GM18858 (cell line): ENCODE measurements around the gene NRXN3.

Experiments used
- ATAC-seq: cut with Tn5 transposase; IDR thresholded peaks from one replicate; pipeline ENCODE4 v1.9.1; 2021; ENCODE audit not compliant: unreplicated experiment

Gene NRXN3

DNA sequence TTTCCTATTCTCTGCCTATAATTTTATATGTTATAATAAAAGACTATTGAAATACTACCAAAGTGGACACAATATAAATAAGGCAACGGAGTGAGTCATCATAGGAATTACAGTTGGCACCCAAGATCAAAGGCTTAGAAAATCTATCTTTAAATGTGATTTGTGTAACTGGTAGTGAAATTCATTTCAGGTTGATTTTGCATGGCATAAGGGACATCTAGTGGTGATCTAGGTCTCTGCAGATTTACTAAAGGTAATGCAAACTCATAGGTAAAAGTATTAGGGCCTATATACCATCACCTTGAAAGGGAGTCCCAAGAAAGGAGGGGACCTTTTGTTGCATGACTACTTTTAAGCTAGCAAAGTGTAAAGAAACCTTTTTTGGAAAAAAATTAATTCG, 527.2 kb downstream of the NRXN3 start:
- ATAC-seq = no peak

DNA sequence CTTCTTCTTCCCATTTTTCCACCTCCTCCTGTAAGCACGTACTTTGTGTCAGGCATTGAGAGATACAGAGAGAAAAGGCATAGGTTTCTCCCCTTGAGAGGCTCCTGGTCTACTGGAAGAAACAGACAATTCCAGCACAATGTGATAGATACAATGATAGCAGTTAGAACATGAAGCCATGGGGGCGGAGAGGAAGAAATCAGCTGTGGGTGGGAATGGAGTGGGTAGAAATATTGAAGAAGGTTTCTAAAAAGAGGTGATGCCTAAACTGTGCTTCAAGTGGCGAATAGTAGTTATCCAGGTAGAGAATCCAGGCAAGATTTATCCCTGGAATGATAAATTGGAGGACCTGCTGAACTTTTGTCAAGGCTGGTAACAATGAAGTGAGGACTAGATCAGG, 528.8 kb downstream of the NRXN3 start:
- no peak for ATAC-seq

DNA sequence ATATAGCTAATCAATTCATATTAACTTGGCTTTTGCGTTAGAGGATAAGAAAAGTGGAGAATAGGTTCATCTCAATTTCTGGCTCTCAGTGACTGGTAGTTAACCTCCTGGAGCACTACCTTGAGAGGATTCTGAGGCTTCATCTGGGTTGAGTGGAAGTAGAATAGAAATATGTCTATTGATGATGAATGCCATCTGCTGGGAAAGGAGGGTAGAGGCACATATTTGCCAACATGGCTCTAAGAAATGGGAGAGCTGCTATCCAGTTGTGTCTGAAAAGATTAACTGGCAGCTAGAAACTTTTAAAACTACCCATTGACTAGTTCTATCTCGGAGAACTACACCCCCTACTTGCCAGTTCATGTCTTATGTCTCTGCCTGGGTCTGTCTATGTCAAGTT, 530.1 kb downstream of the NRXN3 start:
- ATAC-seq = no peak

DNA sequence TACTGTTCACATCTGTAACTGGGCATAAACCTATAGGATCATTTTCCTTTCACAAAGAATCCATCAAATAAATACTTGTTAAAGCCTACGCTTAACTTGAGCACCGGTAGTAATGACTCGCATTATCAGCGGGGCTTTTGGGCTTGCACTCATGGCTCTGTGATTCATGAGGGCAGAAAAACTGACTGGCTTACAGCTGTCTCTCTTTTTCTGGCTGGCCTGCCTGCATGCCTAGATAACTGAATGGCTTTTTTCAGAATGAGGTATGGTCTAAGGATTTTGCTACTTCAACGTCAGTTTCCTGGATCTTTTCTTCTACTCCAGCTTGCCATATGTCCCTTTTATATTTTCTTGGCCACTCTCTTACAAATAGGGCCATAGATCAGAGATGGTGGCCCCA, 531.1 kb downstream of the NRXN3 start:
- ATAC-seq = no peak

DNA sequence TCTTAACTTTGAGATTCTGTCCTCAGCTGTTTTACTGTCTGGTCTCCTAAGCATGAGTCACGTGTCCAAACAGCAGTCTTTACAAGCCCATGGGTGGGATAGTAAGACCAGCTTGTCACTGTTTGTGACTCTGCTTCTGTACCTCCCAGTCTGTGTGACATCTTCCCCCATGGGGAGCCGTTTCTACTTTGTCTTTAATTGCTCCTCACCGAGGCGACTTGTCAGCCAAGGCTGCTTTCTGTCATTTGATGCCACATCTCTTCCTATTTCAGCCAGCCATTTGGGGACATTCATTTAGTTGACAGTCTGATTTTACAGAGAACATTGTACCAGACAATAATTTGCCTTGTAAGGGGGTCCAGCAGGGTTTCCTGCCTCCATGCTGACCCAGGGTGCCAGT, 534.8 kb downstream of the NRXN3 start:
- no peak for ATAC-seq

DNA sequence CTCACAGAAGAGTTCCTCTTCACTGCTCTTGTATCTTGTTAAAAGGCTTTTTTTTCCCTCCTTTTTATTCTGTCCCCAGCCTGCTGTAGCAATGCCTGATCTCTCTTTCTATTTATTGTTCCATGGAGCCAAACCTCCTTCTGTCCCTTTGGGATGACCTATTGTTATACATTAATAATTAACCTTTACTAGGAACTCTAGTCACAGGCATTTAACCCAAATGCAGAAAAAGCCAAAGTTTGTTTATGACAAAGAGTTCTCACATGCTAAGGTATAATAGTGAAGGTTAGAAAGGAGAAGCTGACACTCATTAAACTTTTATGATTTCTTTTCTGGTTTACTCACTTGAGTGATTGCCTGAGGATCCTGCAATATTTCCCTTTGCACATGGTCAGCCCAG, 535.8 kb downstream of the NRXN3 start:
- ATAC-seq = no peak

DNA sequence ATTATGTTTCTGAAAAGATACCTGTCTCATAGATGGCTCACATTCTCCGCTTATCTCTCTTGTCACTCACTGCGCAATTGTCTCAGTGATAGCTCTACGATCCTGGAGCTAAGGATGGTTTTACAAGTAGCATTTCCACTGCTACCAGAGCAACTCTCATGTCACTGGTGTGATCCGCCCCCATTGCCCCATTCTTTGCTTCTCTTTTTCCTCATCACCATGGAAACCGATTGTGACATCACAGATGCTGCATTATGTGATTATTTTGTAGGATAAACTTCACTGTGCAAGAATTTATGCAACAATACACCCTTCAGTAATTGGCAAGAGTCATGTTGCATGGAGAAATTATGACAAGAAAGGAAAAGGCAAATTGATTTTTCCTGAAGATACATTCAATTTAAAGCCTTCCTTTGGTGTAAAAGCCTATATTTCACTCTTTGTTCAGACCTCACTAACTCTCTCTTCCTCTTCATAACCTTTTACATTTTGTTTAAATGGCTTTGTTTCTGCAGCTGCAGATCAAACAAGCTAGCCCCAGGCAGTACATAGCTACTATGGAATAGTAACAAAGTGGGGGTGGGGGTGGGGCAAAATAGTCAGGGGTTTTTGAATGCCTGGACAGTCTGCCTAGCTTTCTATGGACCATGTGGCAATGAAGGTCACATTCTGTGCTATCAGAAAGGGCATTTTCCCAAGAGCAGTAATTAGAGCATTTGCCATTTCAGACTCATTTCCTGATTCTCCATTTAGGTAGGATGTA, 539.8 kb downstream of the NRXN3 start:
- ATAC-seq = no peak

DNA sequence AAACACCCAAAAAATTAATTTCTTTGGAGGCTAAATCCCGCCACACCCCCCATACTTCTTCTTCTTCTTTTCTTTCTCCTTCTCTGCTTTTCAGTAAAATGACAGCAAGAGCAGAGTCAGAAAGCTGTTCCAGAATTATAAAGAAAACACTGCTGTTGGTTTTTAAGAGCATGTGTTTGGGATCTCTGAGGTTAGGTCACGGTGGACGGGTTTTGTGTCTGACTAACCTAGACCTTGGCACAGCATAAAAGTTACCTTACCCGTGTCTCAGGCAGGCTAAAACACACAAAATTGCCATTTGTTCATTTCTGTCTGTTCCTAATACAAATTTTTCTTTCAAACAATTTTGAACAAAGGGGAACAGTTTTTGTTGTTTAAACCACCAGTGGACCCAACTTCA, 540.8 kb downstream of the NRXN3 start:
- no peak for ATAC-seq

DNA sequence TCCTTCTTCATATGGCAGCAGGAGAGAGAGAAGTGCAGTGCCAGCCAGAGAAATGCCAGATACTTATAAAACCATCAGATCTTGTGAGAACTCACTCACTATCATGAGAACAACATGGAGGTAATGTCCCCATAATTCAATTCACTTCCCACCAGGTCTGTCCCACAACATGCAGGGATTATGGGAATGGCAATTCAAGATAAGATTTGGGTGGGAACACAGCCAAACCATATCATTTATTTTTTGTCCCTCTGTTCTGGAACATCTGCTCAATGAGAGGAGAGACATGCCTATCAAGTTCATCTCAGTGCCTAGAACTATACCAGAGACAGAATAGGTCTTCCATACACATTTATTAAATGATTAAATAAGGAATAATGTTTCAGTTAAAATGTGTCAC, 543.5 kb downstream of the NRXN3 start:
- no peak for ATAC-seq

DNA sequence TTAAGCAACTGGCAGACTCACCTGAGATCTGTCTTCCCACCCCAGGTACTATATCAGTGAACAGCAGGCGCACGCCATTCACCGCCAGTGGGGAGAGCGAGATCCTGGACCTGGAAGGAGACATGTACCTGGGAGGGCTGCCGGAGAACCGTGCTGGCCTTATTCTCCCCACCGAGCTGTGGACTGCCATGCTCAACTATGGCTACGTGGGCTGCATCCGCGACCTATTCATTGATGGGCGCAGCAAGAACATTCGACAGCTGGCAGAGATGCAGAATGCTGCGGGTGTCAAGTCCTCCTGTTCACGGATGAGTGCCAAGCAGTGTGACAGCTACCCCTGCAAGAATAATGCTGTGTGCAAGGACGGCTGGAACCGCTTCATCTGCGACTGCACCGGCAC, 544.5 kb downstream of the NRXN3 start:
- no peak for ATAC-seq

DNA sequence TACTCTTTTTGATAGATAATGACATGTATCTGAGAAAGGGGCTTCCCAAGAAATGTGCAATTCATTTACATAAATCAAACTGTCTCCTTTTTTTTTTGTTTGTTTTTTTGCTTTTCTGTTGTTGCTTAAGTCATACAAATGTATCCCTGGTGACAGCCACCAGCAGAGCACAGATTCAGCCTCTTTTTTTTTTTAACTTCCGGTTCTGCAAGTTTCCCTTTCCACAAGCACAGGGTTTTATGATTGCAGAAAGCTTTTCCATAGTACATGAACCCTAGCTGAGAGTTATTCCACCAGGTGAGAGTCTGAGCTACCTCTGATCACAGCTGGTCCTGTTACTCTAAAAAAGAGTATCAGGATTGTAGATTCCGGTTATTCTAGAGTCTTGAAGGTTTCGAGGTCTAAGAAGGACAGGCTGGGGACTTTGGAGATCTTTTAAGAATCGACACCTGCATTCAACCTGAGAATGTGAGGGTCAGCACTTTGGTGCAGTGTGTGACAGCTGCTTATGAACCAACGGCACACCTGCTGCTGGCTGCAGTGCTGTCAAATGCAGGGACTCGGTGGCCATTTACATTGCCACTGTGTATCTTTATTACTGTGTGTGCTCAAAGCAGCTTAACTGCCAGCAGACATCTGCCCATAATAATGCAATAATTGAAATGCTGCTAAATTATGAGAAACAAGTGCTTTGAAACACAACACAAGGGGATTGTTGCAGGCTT, 551.7 kb downstream of the NRXN3 start:
- ATAC-seq = no peak

DNA sequence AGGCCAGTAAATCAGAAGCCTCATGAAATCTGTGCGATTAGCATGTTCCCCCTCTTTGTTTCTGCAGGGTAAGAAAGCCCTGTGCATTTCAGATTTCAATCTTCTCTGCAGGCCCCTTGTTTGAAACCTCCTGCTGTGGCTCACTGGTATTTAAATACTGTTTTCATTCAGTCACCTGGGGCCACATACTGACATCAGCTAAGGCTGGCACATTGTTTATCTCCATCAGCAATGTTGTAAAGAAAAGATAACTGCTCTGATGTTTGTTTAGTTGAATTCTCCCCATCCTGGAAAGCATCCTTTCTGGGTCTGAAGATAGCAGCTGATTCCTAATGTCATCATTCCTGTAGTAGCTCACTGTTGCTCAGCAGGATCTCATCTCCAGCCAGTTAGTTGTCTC, 554.9 kb downstream of the NRXN3 start:
- ATAC-seq = no peak

DNA sequence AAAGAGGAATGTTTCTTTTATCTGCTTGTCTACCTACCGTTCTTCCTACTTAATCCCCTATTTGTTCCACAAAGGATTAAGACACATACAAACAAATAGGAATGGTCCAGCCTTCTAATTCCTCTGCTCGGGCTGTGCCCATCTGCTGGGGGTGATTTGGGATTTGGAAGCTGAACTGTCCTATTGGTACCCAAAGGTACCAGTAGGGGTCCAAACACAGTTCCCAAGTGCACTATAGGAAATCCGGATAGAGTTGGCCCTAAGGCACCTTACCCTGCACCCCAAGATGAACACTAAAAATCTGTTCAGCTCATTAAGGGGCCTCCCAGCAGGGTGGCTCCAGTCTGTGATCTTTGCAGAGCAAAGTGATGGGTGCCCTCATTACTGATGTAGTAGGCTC, 566.9 kb downstream of the NRXN3 start:
- ATAC-seq = no peak

DNA sequence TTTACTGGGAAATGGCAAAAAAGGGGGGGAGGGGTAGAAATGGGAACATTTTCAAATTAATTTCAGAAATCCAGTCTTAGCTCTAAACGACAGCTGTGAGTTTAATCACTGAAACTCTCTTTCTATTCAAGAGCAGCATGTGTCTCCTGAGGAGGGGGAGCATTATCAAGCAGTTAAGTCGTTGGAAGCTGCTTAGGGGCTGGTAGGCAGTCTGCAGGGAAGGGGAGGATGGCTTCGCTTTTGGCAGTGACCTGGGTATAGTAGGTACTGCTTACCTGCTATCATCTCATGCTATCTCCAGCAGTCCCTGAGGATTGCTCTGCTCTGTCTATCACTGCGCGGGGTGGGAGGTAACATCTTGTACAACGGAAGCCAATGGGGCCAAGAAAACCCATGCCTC, 567.4 kb downstream of the NRXN3 start:
- no peak for ATAC-seq

DNA sequence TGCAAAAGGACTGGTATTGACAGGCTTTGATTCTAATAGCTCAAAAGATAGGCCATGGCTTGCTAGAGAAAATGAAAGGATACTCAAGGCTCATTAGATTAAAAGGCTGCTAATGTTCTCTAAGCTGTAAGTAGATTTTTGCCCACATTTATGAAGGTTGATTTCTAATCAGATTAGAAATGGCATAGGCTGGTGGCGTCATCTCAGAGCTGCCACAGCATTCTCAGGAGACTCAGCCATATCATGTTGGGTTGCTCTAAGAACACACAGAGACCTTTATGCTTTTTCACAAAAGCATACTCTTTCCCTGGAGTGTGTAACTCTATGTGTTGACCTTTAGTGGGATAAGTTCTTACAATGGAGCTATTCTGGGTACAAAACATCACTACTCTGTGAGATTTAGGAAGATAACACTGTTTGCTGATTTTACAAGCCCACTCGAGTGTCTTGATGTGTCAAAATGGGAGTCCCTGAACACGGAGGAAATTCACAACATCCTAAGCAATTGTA, 576.0 kb downstream of the NRXN3 start:
- no peak for ATAC-seq

DNA sequence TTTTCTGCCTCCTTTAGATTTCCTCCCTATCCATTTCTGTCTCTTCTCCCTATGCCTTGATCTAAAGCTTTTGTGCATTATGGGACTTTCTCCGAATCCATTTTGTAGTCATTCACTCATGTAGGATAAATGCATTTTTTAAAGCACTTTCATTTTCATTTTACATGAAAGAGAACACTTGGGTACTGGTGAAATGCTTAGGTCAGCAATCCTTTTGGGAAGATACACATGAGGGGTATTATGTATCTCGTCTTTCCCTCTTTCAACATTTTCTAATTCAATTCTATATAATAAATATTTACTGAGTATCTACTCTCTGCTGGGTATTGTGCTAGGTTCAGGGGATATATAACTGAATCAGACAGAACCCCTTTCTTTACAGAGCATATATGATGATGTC, 577.6 kb downstream of the NRXN3 start:
- ATAC-seq = no peak

DNA sequence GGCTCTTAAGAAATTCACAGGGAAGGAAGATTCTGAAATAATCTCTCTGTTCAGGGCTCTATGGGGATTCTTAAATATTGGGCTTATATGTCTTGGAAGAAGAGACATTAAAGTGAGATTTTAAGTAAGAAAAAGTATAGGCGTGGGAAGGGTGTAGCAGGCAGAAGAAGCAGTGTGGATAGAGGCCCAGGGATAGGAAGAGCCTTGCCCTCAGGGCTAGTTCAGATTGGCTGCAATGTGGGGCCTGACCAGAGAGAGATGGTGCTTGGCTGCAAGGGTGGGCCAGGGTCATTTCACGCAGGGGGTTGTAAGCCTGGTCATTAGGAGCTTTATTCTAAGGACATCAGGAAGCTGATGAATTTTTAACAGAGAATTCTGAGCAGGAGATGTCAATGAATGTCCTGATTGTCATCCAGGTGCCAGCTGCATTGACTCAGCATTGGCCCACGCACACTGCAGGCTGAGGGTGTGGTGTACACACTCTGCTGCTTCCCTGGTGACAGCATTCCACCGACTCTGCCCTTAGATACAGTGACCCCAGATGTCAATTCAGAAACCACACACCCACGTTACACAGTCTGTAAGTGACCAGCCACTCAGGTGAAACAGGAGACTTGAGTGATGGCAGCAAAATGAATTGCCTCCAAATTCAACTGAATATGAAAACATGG, 582.5 kb downstream of the NRXN3 start:
- peak; percentile 46 for ATAC-seq

DNA sequence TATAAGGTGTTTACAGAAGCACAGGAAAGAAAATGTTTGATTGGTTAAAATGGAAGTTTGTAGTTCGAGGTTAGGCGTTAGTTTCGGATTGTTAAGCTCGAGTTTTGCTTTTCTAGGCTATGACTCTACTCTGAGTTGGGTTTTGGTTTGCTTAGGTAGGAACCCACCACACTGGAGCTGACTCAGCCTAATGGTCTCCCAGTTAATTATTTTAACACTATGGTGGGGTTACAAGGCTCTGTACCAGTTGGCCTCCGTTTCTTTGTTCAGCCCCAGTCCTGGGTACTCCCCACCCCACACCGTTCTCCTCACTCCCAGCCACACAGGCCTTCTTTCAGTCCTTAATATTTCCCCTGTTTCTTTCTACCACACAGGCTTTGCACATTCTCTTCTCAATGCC, 583.9 kb downstream of the NRXN3 start:
- no peak for ATAC-seq

DNA sequence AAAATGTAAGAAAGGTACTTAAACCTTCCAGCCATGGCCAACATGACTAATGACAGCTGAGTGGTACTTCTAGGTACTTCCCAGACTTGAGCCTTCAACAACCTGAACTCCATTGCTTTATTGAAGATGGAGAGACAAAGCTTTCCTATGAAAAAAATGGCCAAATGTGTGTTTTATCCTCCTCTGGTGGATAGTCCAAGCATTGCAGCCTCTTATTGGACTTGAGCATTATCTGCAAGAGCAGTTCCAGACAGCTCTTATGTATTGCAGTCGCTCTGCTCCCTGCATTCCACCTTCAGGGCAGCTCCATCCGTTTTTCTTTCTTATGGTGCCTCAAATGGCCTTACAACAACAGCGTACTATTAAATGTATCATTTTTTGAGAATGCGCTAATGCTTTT, 588.2 kb downstream of the NRXN3 start:
- ATAC-seq = peak; percentile 82

DNA sequence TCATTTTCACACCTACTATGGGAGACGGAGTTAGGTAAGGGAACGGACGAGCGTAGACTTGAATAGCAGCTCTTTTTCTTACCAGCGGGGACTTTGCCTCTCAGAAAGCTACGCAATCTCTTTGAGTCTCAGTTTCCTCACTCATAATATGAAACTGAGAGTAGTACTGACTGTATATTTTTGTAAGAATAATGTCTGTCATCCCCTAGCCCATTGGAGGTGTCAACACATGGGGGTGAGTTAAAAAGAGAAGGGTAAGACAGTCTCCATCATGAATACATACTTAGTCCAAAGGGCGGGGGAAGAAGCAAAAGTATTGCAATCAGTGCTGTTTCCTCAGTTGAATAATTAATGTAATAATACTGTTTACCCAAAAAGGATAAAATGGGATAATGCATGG, 592.2 kb downstream of the NRXN3 start:
- ATAC-seq = no peak

DNA sequence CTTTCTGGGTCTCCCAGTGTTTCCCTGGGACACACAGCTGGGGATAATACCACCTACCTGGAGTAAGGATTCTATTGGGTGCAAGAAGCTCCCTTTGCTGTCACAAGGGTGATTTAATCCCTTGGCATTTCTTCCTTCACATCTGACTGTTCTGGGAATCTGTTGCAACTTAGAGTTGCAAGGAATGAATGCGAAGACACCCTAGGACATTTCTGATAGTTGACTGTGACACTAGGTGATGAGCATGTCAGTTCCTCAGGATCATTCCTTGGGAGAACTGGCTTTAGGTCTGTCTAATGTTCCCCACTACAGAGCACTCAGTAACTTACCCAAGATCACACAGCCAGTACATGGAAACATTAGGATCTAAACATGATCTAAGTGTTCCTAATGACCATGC, 593.6 kb downstream of the NRXN3 start:
- ATAC-seq = no peak

DNA sequence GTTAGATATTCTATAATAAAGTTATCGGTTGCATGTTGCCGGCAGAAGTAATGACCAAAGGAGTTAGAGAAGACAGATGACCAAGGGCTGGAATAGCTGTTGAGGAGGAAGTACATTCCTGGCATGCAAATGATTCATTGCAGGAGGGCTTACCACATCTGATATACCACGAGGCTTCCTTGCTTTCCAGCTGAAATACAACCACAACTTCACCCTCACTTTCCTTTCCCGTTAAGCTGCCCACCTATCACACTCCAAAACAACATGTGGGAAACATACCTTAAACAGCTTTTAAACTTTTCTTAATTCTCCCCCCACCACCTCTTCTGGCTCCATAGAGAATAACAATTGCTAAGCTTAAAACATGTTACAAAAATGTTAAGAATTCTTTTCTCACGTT, 594.1 kb downstream of the NRXN3 start:
- no peak for ATAC-seq
